GM20431 (cell line): ENCODE measurements around the gene PRRX2.
"Not testable (repeated sequence)": the region's sequence is repeated elsewhere in the genome, so short reads cannot be mapped to it uniquely, and the experiment has no call there.

ENCODE experiments used
- in situ Hi-C: fragments of 300-500 bp; cut with MseI, MboI; formaldehyde crosslinking; loops from one replicate; pipeline ENCODE4 v1.15.0; 2020; ENCODE audit warnings: low sequenced_read_pairs; ENCODE audit not compliant: unreplicated experiment

PRRX2 gene

DNA sequence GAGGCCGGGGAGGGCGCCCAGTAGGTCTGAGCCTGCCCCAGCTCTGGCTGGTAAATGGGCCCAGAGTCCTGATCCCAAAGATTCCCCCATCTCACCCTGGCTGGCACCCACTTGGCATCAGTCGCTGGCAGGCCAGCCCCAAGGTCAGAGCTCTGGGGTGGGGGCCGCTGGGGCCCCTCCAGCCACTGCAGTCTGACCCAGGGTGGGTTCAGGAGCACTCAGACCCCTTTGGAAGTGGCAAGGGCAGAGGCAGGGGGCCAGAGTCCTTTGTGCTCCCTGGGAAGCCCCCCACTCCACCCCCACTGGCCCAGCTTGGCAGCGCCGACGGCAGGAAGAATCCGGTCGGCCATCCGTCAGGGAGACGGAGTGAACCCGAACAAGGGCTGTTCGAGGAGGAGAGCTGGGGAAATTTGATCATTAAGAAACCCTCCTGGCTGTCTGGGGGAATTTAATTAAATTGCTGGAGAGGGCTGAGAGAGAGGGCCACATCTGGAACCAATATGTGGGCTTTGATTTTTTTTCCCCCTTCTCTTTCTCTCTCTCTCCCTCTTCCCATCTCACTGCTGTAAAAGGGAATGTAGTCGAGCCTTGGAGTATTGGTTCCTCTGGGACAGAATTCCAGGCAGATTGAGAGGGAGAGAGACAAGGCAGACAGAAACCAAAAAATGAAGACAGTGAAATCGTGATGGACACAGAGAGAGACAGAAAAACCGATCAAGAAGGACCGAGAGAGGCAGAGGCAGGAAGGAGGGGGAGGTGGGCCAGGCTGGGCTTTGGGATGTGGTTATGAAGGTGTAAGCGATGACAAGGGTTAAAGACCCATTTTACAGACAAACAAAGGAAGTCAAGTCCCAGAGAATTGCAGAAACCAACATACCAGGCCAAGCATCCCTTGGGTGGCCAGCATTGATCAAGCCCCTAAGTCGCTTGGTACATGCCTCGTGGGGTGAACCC is 15.4 kb upstream of the PRRX2 start:
- in situ Hi-C loops, result loop anchor here (10.0 kb wide), 1 partner anchor 135 kb away; no protein-coding TSS in a partner anchor

DNA sequence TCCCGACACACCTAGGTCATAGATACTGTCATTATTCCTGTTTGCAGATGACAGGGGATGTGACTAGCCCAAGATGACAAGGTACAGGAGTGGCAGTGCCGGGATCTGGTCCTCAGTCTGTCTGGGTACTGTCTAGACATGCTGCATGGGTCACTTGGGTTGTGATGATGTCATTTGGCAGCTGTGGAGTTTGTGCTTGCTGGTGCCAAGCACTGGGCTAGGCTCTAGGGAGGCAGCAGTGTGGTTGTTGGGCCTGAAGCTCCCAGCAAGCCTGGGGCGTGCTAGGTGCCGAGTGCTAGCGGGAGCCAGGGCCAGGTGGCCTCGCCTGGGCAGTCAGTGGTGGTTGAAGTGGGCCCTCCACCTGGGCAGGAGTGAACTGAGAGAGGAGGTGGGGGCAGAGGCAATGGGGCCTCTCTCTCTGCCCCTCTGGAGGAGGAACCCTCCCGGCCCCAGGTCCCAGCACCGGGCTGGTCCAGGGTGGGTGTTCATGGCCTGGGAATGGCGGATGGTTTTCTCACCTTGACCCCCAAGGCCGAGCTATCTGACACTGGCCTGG is 14.7 kb upstream of the PRRX2 start:
- in situ Hi-C loops, result no loop called here

DNA sequence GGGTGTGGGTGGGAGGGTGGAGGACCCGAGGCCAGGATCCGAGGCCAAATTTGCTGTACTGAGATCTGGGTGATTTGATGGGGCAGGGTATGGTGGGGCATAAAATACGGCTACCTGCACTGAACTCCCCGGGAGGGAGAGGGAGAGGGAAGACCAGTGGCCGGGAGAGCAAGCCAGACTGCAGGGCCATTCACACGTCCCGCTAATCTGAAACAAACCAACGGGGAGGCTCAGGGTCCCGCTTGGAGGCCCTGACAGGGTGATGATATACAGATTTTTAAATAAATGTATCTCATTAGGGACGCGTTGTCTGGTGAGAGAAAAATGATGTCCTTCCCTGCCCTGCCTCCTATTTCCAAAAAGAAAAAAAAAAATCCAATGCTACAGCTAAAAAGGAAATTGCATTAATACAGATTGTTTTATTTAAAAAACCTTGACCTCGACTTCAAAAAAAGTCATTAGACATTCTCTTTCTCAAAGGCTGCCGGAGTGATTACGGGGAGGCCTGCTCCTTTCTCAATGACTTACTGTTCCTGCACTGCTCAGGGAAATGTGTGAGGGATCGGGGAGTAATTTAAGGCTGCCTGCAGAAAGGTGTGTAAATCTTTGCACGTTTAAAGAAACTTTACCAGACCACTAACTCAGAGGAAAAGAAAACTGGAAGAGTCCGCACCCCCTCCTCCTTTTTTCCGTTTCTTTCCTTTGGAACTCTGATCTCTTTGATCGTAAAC is 11.5 kb upstream of the PRRX2 start:
- in situ Hi-C loops, result no loop called here

DNA sequence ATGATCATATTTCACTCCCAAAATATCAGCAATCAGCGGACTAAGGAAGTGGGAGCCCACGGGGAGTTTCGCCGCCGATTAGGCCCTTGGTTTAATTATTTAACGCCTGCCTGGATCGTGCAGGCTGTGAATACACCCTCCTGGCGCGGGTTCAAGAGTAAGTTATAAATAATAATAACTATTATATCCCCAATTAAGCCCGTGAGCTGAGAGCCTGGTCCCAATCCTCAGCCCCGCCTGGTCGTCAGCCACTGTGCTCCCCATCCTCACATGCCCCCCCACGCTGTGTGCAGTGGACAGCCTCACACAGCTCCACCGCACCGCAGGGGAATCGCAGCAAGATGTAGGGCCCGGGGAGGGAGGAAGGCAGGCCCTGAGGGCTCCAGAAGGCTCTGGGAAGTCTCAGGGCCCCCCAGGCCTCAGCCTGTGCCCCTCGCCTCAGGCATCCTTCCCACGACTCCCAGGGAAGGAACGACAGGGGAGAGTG is 10.8 kb upstream of the PRRX2 start:
- in situ Hi-C loops, result no loop called here

DNA sequence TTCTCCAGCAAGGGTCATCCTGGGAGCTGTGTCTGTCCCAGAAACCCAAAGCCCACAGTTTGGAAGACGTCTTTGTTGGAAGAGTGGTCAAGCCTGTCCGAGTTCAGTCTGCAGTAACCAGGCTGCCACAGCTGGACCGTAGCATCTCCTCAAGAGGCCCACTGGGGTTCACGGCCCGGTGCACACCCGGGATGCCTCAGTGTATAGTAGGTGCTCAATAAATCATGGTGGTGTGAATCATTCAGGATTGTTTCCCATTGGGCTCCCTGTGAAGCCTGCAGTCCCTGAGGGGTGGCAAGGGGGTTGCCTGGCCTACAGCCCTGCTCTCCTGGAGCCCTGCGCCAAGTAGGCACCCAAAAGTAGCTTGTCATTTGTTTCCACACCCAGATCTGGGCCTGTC is 10.3 kb upstream of the PRRX2 start:
- in situ Hi-C loops, result no loop called here

DNA sequence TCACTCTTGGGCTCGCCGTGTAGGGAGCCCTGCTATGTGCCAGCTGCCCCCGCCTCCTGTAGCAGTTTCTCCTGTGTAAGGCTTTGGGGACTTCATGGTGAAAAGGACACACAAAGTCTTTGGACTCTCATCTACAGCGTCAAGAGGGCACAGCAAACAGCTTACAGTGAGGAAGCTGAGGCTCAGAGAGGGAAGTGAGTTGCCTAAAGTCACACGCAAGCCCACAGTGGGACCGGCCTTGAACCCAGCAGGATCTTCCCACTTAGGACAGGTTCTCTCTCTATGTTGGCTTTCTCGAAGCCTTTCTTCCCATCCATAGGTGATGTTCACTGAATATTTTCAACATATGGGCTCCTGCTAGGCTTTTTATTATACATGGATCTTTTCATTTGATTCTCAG is 9.8 kb upstream of the PRRX2 start:
- in situ Hi-C loops, result no loop called here

GRCh38 chr9:129656795-129657390 is 8.6 kb upstream of the PRRX2 start:
- in situ Hi-C loops, result no loop called here

GRCh38 chr9:129661029-129661428 is 4.4 kb upstream of the PRRX2 start:
- in situ Hi-C loops, result no loop called here

DNA sequence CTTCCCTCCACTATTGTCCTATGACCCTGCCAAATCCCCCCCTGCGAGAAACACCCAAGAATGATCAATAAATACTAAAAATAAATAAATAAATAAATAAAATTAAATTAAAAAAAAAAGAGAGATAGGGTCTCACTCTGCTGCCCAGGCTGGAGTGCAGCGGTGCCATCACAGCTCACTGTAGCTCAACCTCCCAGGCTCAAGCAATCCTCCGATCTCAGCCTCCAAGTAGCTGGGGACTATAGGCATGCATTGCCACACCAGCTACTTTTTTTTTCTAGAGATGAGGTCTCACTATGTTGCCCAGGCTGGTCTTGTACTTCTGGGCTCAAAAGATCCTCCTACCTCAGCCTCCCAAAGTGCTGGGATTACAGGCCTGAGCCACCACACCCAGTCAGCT is 3.2 kb upstream of the PRRX2 start:
- in situ Hi-C loops, result not testable (repeated sequence)

GRCh38 chr9:129664746-129665388 is 580 bp upstream of the PRRX2 start:
- in situ Hi-C loops, result no loop called here

- in situ Hi-C loops, result no loop called here
These were observed 520 bp downstream of the PRRX2 start for GRCh38 chr9:129665814-129666520.

DNA sequence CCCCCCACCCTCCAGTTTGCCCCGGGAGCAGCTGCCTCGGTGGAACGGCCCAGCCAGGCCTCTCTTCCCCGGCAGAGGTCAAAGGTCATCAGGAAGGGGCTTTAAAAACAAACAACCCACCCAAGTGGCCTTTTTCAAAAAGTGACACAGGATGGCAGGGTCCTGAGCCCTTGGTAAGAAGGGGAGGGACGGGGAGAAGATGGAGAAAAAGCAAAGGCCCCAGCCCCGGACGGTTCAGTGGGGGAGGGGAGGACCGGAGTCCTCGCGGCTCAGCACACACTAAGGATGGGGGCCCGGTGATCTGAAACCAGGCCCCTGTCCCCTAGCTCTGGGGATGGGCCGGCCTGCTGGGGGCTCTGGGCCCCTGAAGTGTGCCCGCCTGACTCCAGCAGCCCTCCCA is 1.1 kb downstream of the PRRX2 start:
- in situ Hi-C loops, result no loop called here

- in situ Hi-C loops, result no loop called here
These were observed 1.9 kb downstream of the PRRX2 start for GRCh38 chr9:129667378-129667777.

- in situ Hi-C loops, result no loop called here
These were observed 2.4 kb downstream of the PRRX2 start for GRCh38 chr9:129667850-129668249.

DNA sequence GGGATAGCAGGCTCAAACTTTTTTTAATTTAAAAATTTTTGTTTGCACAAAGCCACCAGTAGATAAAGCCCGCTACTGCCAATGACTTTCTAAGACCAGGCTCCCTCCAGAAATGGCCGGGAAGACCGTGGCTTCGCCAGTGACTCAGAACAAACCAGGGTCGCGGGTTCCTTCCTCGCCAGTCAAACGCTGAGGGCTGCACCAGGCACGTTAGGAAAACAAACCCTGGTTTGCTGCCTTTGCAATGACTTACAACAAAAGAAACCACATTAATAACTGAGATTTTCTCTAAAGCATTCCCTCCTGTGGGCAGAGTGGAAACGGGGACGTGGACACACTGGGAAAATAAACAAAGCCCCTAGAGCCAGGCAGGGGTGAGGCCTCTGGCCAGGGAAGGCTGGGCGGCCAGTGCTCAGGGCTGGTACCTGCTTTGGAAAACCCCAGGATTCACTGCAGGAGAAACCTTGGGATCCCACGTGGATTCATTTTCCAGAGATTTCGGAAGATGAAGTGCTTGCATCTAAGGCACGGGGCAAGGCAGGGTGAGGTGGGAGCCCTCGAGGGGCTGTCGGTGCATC is 3.8 kb downstream of the PRRX2 start:
- in situ Hi-C loops, result no loop called here

DNA sequence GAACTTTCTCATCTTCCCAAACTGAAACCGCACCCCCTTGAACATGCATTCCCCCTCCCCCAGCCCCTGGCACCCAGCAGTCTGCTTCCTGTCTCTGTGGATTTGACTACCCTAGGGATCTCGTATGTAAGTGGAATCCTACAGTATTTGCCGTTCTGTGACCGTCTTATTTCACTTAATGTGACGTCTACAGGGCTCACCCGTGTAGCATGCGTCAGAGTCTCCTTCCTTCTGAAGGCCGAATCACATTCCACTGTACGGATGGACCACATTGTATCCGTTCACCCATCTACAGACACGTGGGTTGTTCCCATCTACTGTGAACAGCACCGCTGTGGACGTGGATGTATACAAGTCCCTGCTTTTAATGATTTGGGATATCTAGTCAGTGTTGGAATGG is 4.5 kb downstream of the PRRX2 start:
- in situ Hi-C loops, result no loop called here

GRCh38 chr9:129671065-129671464 is 5.6 kb downstream of the PRRX2 start:
- in situ Hi-C loops, result no loop called here

DNA sequence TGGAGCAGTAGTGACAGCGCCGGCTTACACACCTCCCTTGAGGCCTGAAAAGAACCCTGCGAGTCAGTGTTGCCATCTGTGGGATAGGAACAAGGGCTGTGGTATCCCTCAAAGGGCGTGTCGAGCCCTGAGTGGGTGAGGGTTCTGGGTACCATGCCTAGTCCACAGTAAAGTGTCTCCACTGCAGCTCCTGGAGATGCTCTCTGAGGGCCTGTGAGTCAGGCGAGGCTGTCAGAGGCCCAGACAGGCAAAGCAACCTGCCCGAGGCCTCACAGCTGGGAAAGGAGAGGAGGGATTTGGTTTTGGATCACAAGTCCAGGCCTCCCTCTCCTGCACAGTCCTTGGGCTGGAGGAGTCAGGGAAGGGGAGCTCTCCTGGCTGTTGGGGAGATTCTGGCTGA is 6.1 kb downstream of the PRRX2 start:
- in situ Hi-C loops, result no loop called here

DNA sequence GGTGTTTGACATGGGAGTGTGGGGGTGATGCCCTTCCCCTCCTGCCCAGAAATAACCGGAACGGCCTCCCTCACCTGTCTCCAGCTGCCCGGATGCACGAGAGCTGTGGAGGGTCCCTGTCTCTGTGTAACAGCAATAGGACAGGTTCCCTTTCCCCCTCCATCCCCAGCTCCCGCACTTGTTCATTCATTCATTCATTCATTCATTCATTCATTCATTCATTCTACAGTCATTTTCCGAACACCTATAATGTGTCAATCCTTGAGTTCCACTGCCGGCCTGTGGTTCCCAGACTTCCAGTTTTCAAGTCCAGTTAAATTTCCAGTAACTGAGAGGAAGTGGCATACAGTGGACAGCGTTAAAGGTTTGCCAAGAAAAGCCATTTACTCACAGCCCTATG is 7.3 kb downstream of the PRRX2 start:
- in situ Hi-C loops, result no loop called here
